ENCODE measurements around the gene GRAP.

DNA sequence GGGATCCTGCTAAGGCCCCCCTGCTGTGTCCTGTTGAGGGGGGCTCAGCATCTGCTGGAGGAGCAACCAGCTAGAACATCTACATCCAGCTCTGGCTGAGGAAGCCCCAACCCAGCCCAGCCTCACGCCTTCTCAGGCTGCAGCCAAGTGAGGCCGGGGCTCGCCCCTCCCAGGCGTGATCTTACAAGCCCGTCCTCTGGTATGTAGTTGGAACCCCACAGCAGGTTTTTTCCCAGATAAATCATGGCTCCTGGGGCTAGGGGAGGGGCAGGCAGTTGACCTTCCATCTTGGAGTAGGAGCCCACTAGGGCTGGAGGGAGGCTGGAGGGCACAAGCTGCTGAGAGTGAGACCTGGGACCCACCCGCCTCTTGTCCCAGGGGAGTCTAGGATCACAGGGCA is 46.8 kb downstream of the GRAP start:
- TF ChIP-seq, protein P1, sequence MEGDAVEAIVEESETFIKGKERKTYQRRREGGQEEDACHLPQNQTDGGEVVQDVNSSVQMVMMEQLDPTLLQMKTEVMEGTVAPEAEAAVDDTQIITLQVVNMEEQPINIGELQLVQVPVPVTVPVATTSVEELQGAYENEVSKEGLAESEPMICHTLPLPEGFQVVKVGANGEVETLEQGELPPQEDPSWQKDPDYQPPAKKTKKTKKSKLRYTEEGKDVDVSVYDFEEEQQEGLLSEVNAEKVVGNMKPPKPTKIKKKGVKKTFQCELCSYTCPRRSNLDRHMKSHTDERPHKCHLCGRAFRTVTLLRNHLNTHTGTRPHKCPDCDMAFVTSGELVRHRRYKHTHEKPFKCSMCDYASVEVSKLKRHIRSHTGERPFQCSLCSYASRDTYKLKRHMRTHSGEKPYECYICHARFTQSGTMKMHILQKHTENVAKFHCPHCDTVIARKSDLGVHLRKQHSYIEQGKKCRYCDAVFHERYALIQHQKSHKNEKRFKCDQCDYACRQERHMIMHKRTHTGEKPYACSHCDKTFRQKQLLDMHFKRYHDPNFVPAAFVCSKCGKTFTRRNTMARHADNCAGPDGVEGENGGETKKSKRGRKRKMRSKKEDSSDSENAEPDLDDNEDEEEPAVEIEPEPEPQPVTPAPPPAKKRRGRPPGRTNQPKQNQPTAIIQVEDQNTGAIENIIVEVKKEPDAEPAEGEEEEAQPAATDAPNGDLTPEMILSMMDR (IDR thresholded peaks at IDR 0.05), result no peak
- TF ChIP-seq POLR2A (IDR thresholded peaks at IDR 0.05), result no peak

All from body of pancreas (tissue), 4 donors.